Measurements from ENCODE around the gene IL6.

IL6 gene

DNA sequence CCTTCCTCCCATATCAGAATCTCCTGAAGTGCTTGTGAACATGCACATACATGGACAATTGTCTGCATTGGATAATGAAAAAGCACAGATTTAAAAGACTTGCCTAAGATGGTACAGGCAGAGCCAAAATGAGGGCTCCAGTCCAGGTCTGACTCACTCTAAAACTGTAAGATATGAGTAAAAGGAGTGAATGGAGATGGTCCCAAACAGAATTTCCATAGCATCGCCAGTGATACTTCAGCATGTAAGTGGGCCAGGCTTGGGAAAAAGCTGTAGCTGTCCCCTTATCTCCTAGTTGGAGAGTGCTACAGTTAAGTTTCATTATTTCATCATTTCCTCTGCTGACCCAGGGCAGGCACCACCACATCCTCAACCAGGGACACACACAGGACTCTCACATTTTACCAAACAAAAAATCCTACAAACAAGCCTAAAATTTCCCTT, 26.4 kb upstream of the IL6 start:
- TF ChIP-seq CTCF (IDR thresholded peaks at IDR 0.05), result no peak

DNA sequence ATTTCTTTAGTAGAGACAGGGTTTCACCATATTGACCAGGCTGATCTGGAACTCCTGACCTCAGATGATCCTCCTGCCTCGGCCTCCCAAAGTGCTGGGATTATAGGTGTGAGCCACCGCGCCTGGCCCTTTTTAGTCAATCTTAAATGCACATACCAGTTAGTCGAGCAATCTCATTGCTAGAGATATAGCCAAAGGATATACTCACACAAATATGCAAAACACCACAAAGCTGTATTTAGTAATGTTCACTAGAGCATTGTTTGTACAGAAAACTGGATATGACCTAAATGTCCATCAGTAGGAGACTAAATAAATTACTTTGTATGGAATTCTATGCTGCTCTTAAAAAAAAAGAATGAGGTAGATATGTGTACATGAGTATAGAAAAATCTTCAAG, 24.5 kb upstream of the IL6 start:
- TF ChIP-seq CTCF (IDR thresholded peaks at IDR 0.05), result no peak

DNA sequence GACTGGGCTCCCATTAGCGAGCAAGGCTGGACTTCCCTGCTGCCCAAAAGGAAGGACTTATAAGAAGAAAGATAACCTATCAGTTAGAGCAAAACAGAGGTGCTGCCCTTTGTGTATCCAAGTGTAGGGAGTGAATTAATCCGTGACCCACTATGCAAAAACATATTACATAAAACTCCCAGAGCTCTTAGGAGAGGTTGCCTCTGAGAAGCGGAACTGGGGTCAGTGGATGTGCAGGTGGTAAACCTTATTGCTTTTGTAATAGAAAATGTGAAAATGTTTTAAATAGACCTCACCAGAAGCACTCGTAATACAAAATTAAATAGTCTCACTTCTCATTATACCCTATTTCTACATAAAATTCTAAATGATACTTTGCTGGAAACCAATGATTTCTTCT, 17.1 kb upstream of the IL6 start:
- TF ChIP-seq CTCF (IDR thresholded peaks at IDR 0.05), result no peak

- no peak for TF ChIP-seq CTCF (IDR thresholded peaks at IDR 0.05)
These were observed 14.0 kb upstream of the IL6 start for GRCh38 chr7:22712999-22713398.

DNA sequence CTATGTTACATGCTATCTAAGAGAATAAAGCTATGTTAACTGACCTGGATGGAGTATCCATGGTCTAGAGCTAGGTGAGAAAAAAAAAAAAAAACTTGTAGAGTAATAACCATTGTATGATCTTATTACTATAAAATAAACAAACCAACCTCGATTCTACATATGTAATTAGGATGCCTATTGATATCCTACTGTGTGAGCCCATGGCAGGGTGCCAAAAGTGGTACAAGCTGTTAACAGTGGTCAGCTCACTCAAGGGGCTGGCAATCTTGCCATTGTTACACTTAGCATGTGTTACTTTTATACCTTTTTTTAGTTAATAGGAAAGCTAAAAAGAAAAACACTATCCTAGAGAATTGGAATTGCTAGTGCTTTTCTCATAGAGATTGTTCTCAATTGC, 13.5 kb upstream of the IL6 start:
- TF ChIP-seq CTCF (IDR thresholded peaks at IDR 0.05), result no peak

GRCh38 chr7:22715969-22716368, 11.0 kb upstream of the IL6 start:
- TF ChIP-seq CTCF (IDR thresholded peaks at IDR 0.05), result no peak

DNA sequence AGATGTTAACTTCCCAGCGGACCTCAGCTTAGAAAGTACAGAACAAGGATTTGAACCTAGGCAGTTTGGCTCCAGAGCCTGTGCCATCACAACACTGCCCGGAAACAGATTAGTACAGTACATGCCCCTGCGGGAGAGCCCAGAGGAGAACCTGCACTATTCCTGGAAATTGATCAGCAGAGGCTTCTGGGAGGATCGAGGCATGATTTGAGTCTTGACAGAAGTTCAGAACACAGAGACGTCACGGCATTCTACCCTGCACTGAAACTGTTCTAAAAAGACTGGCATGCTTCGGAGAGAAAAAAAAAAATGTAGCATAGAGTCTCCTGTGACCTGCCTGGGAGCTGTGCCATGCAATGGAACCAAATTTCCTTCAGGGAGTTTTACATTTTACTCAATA, 9.2 kb upstream of the IL6 start:
- TF ChIP-seq CTCF (IDR thresholded peaks at IDR 0.05), result no peak

DNA sequence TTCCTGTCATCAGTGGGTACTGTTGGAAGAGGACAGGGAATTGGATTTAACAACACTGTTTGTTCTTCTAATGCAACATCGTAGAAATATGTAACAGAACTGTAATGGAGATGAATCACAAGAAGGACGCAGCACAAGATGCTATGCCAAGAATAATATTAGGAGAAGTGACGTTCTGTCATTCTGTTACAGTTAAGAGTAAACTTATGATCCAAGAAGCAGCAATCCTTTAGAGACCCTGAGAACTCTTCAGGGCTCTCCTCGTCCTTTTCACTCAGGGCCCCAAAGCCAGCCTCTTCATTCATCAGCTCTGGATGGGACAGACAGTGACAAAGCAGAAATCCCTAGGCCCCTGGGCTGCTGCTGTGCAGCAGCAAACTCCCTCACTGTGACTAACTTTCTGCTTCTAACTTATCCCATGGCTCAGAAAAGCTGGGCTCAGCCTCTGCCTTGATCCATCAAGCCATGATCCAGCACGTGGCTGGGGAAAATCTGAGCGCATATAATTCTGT, 8.7 kb upstream of the IL6 start:
- TF ChIP-seq CTCF (IDR thresholded peaks at IDR 0.05), result no peak

Data from LNCAP (cell line).